HCT116 (cell line): ENCODE data around the gene CTBP2. TPM values are rescaled to one million over a fixed set of nuclear protein-coding genes. Genes with fewer than 3 reads are reported as not detected.

ENCODE experiments used
- ATAC-seq: fragments of 200-7000 bp; cut with Tn5 transposase; 2 replicates; pipeline ENCODE4 v1.9.1; 2020; ENCODE audit warnings: mild to moderate bottlenecking, moderate library complexity
- BruUV-seq: library from RNA; stranded (reverse); fragments of 400-500 nt; replicated peaks from 2 replicates; lab custom pipeline; 2021; lab: Mats Ljungman, UMichigan
- CTCF ChIA-PET: fragments of 300-600 bp; sonication (Branson Sonifier 250); formaldehyde crosslinking; loops from one replicate; lab custom pipeline; 2021; ENCODE audit warnings: antibody characterized with exemption; lab: Charles Lee
- POLR2A ChIA-PET: fragments of 300-600, 350-600 bp; sonication (Branson Sonifier 250); formaldehyde crosslinking; loops from one replicate; lab custom pipeline; 2021; ENCODE audit warnings: antibody characterized with exemption; lab: Charles Lee
- RAD21 ChIA-PET, 2 experiments: fragments of 300-600 bp; sonication (Branson Sonifier 250); formaldehyde crosslinking; loops; one replicate each; lab custom pipeline; 2023; ENCODE audit warnings: low total read pairs in 2 of 2; ENCODE audit not compliant: uncharacterized antibody in 2 of 2, unreplicated experiment in 2 of 2, low non-redundant PET in 1 of 2; lab: Charles Lee
- DNase-seq: peaks from one replicate; pipeline ENCODE4 v3.0.0-alpha.2; 2010; ENCODE audit warnings: low read depth, low spot score
- H2AFZ ChIP-seq: fragments of 200-600 bp; shearing (Covaris generic), sonication (generic); 2 replicates; pipeline ENCODE4 v1.6.1; 2017; ENCODE audit warnings: low read depth, mixed run types, mixed read lengths, antibody characterized with exemption, low read length; ENCODE audit not compliant: poor library complexity, severe bottlenecking
- H3K27ac ChIP-seq: 2 replicates; pipeline ENCODE4 v1.5.1; 2012; ENCODE audit warnings: low read depth, low read length
- H3K27me3 ChIP-seq: fragments of 200-600 bp; sonication (generic); 2 replicates; pipeline ENCODE4 v1.6.1; 2016; ENCODE audit warnings: mixed run types, low read length, mixed read lengths; ENCODE audit not compliant: insufficient read depth
- H3K36me3 ChIP-seq, 2 experiments: fragments of 200-500 bp in 1 of 2; fragments of 200-600 bp in 1 of 2; sonication (Bioruptor generic) in 1 of 2; sonication (generic) in 1 of 2; 2 replicates each; pipeline versions ENCODE4 v1.5.1 to v1.6.1; 2014 to 2016; ENCODE audit warnings: low read length in 2 of 2, inconsistent platforms in 1 of 2, mixed read lengths in 1 of 2, mixed run types in 1 of 2; ENCODE audit not compliant: insufficient read depth in 2 of 2, control insufficient read depth in 1 of 2
- H3K4me1 ChIP-seq, 2 experiments: fragments of 200-600 bp in 1 of 2; sonication (generic) in 1 of 2; 2 replicates each; pipeline versions ENCODE4 v1.5.1 to v1.6.1; 2012 to 2017; ENCODE audit warnings: low read length in 2 of 2, inconsistent platforms in 1 of 2, mild to moderate bottlenecking in 1 of 2, mixed read lengths in 1 of 2, mixed run types in 1 of 2, moderate library complexity in 1 of 2; ENCODE audit not compliant: insufficient read depth in 2 of 2, control insufficient read depth in 1 of 2
- H3K4me2 ChIP-seq: fragments of 200-600 bp; sonication (generic); 2 replicates; pipeline ENCODE4 v1.6.1; 2017; ENCODE audit warnings: mixed run types, low read length, mixed read lengths
- H3K4me3 ChIP-seq, 2 experiments: fragments of 200-600 bp in 1 of 2; sonication (generic) in 1 of 2; replicated peaks in 1 of 2; 2 replicates each; pipeline ENCODE4 v1.5.1; 2011 to 2016; ENCODE audit warnings: low read length in 2 of 2, control low read depth in 1 of 2, low read depth in 1 of 2, mild to moderate bottlenecking in 1 of 2, mixed read lengths in 1 of 2, mixed run types in 1 of 2
- H3K79me2 ChIP-seq: fragments of 200-600 bp; sonication (generic); 2 replicates; pipeline ENCODE4 v1.6.1; 2017; ENCODE audit warnings: mild to moderate bottlenecking, mixed run types, low read length, moderate library complexity, mixed read lengths; ENCODE audit not compliant: insufficient read depth
- H3K9ac ChIP-seq: fragments of 200-600 bp; sonication (generic); 2 replicates; pipeline ENCODE4 v1.6.1; 2016; ENCODE audit warnings: low read length, mixed read lengths
- H3K9me2 ChIP-seq: fragments of 200-600 bp; sonication (generic), shearing (Covaris generic); 2 replicates; pipeline ENCODE4 v1.6.1; 2017; ENCODE audit warnings: mixed run types, mild to moderate bottlenecking, moderate library complexity; ENCODE audit not compliant: insufficient read depth
- H3K9me3 ChIP-seq, 2 experiments: fragments of 200-500 bp in 1 of 2; fragments of 200-600 bp in 1 of 2; sonication (Bioruptor generic) in 1 of 2; sonication (generic) in 1 of 2; 2 replicates each; pipeline ENCODE4 v1.6.1; 2014 to 2017; ENCODE audit warnings: low read length in 2 of 2, mixed read lengths in 2 of 2, inconsistent platforms in 1 of 2, low read depth in 1 of 2, mild to moderate bottlenecking in 1 of 2, mixed run types in 1 of 2, moderate library complexity in 1 of 2; ENCODE audit not compliant: control insufficient read depth in 1 of 2, insufficient read depth in 1 of 2
- H4K20me1 ChIP-seq: fragments of 200-600 bp; sonication (generic), shearing (Covaris generic); 2 replicates; pipeline ENCODE4 v1.6.1; 2017; ENCODE audit warnings: mixed run types, mild to moderate bottlenecking, moderate library complexity; ENCODE audit not compliant: insufficient read depth
- CBX3 ChIP-seq: IDR thresholded peaks from 2 replicates; pipeline ENCODE4 v1.6.1; 2012; ENCODE audit warnings: low read depth
- CEBPB ChIP-seq: IDR thresholded peaks from 2 replicates; pipeline ENCODE4 v1.6.1; 2012; ENCODE audit warnings: low read depth
- EGR1 ChIP-seq: IDR thresholded peaks from 2 replicates; pipeline ENCODE4 v1.6.1; 2012; ENCODE audit warnings: low read depth
- EZH2 ChIP-seq: fragments of 200-600 bp; sonication (generic); IDR thresholded peaks from 2 replicates; pipeline ENCODE4 v1.6.1; 2017; ENCODE audit warnings: antibody characterized with exemption, mixed run types
- EZH2phosphoT487 ChIP-seq: fragments of 200-600 bp; IDR thresholded peaks from 2 replicates; pipeline ENCODE4 v1.6.1; 2018; ENCODE audit warnings: antibody characterized with exemption, borderline replicate concordance
- FOSL1 ChIP-seq: IDR thresholded peaks from 2 replicates; pipeline ENCODE4 v1.6.1; 2012; ENCODE audit warnings: low read depth
- JUND ChIP-seq: IDR thresholded peaks from 2 replicates; pipeline ENCODE4 v1.6.1; 2012
- POLR2A ChIP-seq: IDR thresholded peaks from 2 replicates; pipeline ENCODE4 v1.7.0; 2011; ENCODE audit warnings: borderline replicate concordance; ENCODE audit not compliant: insufficient read depth, insufficient read length; ENCODE audit errors: extremely low read depth
- SIN3A ChIP-seq: IDR thresholded peaks from 2 replicates; pipeline ENCODE4 v1.6.1; 2012; ENCODE audit warnings: low read depth
- SP1 ChIP-seq: IDR thresholded peaks from 2 replicates; pipeline ENCODE4 v1.6.1; 2012; ENCODE audit warnings: low read depth
- SRF ChIP-seq: IDR thresholded peaks from 2 replicates; pipeline ENCODE4 v1.6.1; 2012; ENCODE audit warnings: low read depth
- TCF7L2 ChIP-seq: IDR thresholded peaks from 2 replicates; pipeline ENCODE4 v1.7.0; 2011; ENCODE audit warnings: borderline replicate concordance, inconsistent platforms; ENCODE audit not compliant: insufficient read depth, insufficient read length; ENCODE audit errors: extremely low read depth
- YY1 ChIP-seq: IDR thresholded peaks from 2 replicates; pipeline ENCODE4 v1.6.1; 2011; ENCODE audit warnings: low read length, low read depth, moderate library complexity, mild to moderate bottlenecking; ENCODE audit not compliant: insufficient replicate concordance; ENCODE audit errors: extremely low read depth
- ZFX ChIP-seq: fragments of 450-650 bp; IDR thresholded peaks from 2 replicates; pipeline ENCODE4 v1.6.1; 2017
- ZNF274 ChIP-seq: fragments of 200-500 bp; sonication (Bioruptor generic); IDR thresholded peaks from 2 replicates; pipeline ENCODE4 v1.6.1; 2014; ENCODE audit warnings: mild to moderate bottlenecking, low read depth, low read length, inconsistent platforms
- intact Hi-C: fragments of 100-400 bp; cut with micrococcal nuclease; formaldehyde crosslinking; loops from 2 replicates; pipeline ENCODE4 v1.10.0; 2022
- total RNA-seq: library from RNA; stranded (reverse); gene quantifications from one replicate; pipeline ENCODE4 v1.2.1, GENCODE V29; 2021; ENCODE audit not compliant: unreplicated experiment
- TF ChIP-seq, protein P1 (sequence below): IDR thresholded peaks from 2 replicates; pipeline ENCODE4 v1.6.1; 2012

Gene CTBP2
- total RNA-seq, 1 experiment from 2014 or later, result 144 TPM

DNA sequence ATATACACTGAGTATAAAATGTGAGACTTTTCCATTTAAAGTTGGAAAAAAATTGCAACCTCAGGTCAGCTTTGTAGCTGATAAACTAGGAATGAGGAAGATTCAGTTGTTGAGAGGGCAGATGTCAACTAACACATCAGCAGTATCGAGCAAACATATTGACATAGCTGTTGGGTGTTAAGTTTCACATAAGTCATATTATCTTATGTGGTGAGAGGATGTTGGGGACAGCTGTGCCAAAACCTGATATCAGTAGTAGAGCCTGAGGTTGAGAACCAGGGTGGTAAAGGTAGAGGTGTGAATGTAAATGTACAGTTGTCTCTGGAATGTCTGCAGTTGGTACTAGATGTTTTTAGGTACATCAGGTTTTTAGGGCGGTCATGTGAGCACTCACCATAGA lies 213.4 kb downstream of the CTBP2 start:
- H3K4me3 ChIP-seq, result no peak overlapping the region
- TF ChIP-seq ZNF274 (no peak), TCF7L2 (no peak), EZH2 (no peak), ZFX (no peak), EZH2phosphoT487 (no peak), YY1 (no peak), JUND (no peak), FOSL1 (no peak), SIN3A (no peak), CEBPB (no peak), POLR2A (no peak), SP1 (no peak), SRF (no peak), EGR1 (no peak), CBX3 (no peak)
- TF ChIP-seq, protein P1, sequence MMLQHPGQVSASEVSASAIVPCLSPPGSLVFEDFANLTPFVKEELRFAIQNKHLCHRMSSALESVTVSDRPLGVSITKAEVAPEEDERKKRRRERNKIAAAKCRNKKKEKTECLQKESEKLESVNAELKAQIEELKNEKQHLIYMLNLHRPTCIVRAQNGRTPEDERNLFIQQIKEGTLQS, result no peak
- RAD21 ChIA-PET, result no interaction called here
- no peak overlapping the region for H3K27ac ChIP-seq
- DNase-seq, result no peak
- intact Hi-C loops, result no loop called here
- CTCF ChIA-PET, result no interaction called here
- ATAC-seq, result no peak
- no TSS peak for BruUV-seq
- H3K9me3 ChIP-seq, result no peaks in the 10 kb centered on the region
- H2AFZ ChIP-seq, result no peak overlapping the region
- H3K27me3 ChIP-seq, result no peaks in the 10 kb centered on the region
- POLR2A ChIA-PET, result no interaction called here
- H3K36me3 ChIP-seq, result no peaks in the 10 kb centered on the region; a peak in 1 of 4 replicates
- peaks cover 0 to 6% of the 10 kb centered on the region in 2 experiments; a peak in 1 of 4 replicates for H3K4me1 ChIP-seq
- peaks cover 18% of the 10 kb centered on the region; the same call in 1 of the 2 replicates for H4K20me1 ChIP-seq
- no peak overlapping the region for H3K9ac ChIP-seq
- no peaks in the 10 kb centered on the region for H3K9me2 ChIP-seq
- H3K79me2 ChIP-seq, result peaks cover 97% of the 10 kb centered on the region
- no peak overlapping the region for H3K4me2 ChIP-seq
